Thyroid gland (tissue), 4 donors: ENCODE measurements around the gene BCR.

Experiments
- POLR2A ChIP-seq, 2 donors: fragments of 450-650 bp; IDR thresholded peaks; one replicate each; pipeline ENCODE4 v1.6.1; 2017; ENCODE audit warnings: antibody characterized with exemption in 2 of 2, mild to moderate bottlenecking in 2 of 2, moderate library complexity in 1 of 2
- TF ChIP-seq, protein P1 (sequence below), 6 experiments: fragments of 200-600 bp in 3 of 6; fragments of 450-650 bp in 3 of 6; sonication (generic) in 3 of 6; IDR thresholded peaks; one replicate each; pipeline ENCODE4 v1.5.1; 2016 to 2019; ENCODE audit warnings: antibody characterized with exemption in 6 of 6, mild to moderate bottlenecking in 2 of 6, inconsistent platforms in 1 of 6, moderate library complexity in 1 of 6

- TF ChIP-seq, protein P1, sequence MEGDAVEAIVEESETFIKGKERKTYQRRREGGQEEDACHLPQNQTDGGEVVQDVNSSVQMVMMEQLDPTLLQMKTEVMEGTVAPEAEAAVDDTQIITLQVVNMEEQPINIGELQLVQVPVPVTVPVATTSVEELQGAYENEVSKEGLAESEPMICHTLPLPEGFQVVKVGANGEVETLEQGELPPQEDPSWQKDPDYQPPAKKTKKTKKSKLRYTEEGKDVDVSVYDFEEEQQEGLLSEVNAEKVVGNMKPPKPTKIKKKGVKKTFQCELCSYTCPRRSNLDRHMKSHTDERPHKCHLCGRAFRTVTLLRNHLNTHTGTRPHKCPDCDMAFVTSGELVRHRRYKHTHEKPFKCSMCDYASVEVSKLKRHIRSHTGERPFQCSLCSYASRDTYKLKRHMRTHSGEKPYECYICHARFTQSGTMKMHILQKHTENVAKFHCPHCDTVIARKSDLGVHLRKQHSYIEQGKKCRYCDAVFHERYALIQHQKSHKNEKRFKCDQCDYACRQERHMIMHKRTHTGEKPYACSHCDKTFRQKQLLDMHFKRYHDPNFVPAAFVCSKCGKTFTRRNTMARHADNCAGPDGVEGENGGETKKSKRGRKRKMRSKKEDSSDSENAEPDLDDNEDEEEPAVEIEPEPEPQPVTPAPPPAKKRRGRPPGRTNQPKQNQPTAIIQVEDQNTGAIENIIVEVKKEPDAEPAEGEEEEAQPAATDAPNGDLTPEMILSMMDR (IDR thresholded peaks at IDR 0.05) = no peak
- TF ChIP-seq POLR2A (IDR thresholded peaks at IDR 0.05) = no peak
Observed at GRCh38 chr22:23292453-23293350, 112.4 kb downstream of the BCR start.
